Testis (tissue), 2 donors: Measurements from ENCODE around the gene HID1.

ENCODE experiments used
- CTCF ChIP-seq, 3 experiments: fragments of 450-650 bp in 2 of 3; fragments of 200-600 bp in 1 of 3; sonication (generic) in 1 of 3; IDR thresholded peaks; one replicate each; pipeline ENCODE4 v1.5.1; 2016 to 2019; ENCODE audit warnings: antibody characterized with exemption in 3 of 3, mild to moderate bottlenecking in 2 of 3, moderate library complexity in 1 of 3
- POLR2A ChIP-seq: fragments of 450-650 bp; IDR thresholded peaks from one replicate; pipeline ENCODE4 v1.6.1; 2017; ENCODE audit warnings: antibody characterized with exemption, mild to moderate bottlenecking, moderate library complexity

GRCh38 chr17:74975943-74976342 lies 3.4 kb upstream of the HID1 start:
- no peak for TF ChIP-seq POLR2A
- TF ChIP-seq CTCF (IDR thresholded peaks at IDR 0.05) = no peak
